MM.1S (cell line): ENCODE results near the gene NCBP1.

ENCODE experiments used
- DNase-seq: peaks from one replicate; pipeline ENCODE4 v3.0.0-alpha.2; 2015
- H2AFZ ChIP-seq: fragments of 300-600 bp; sonication (generic); 2 replicates; pipeline ENCODE4 v1.6.0; 2016; ENCODE audit warnings: antibody characterized with exemption, low read length
- H3F3A ChIP-seq: fragments of 300-600 bp; sonication (generic); 2 replicates; pipeline ENCODE4 v1.6.1; 2016; ENCODE audit warnings: mild to moderate bottlenecking, antibody characterized with exemption, low read length, moderate library complexity, mixed read lengths; ENCODE audit not compliant: insufficient read depth
- H3K27ac ChIP-seq: fragments of 300-600 bp; sonication (generic); 2 replicates; pipeline ENCODE4 v1.5.1; 2016; ENCODE audit warnings: mild to moderate bottlenecking, low read length
- H3K27me3 ChIP-seq: fragments of 300-600 bp; sonication (generic); replicated peaks from 2 replicates; pipeline ENCODE4 v1.6.0; 2016; ENCODE audit warnings: low read length; ENCODE audit not compliant: insufficient read depth
- H3K36me3 ChIP-seq: fragments of 300-600 bp; sonication (generic); replicated peaks from 2 replicates; pipeline ENCODE4 v1.6.1; 2016; ENCODE audit warnings: mild to moderate bottlenecking, low read length, mixed read lengths; ENCODE audit not compliant: insufficient read depth
- H3K4me1 ChIP-seq: fragments of 300-600 bp; sonication (generic); 2 replicates; pipeline ENCODE4 v1.6.1; 2016; ENCODE audit warnings: low read length, mixed read lengths
- H3K4me2 ChIP-seq: fragments of 300-600 bp; sonication (generic); 2 replicates; pipeline ENCODE4 v1.6.0; 2016; ENCODE audit warnings: low read depth, low read length
- H3K4me3 ChIP-seq: fragments of 300-600 bp; sonication (generic); 2 replicates; pipeline ENCODE4 v1.5.1; 2016; ENCODE audit warnings: low read length, mixed read lengths
- H3K79me2 ChIP-seq: fragments of 300-600 bp; sonication (generic); 2 replicates; pipeline ENCODE4 v1.6.1; 2016; ENCODE audit warnings: mixed run types, low read length, mixed read lengths
- H3K9ac ChIP-seq: fragments of 300-600 bp; sonication (generic); 2 replicates; pipeline ENCODE4 v1.6.1; 2016; ENCODE audit warnings: low read length, mixed read lengths
- H3K9me2 ChIP-seq: fragments of 300-600 bp; sonication (generic); replicated peaks from 2 replicates; pipeline ENCODE4 v1.6.1; 2016; ENCODE audit warnings: mild to moderate bottlenecking, low read length, mixed read lengths; ENCODE audit not compliant: insufficient read depth
- H3K9me3 ChIP-seq: fragments of 300-600 bp; sonication (generic); replicated peaks from 2 replicates; pipeline ENCODE4 v1.6.1; 2016; ENCODE audit warnings: mild to moderate bottlenecking, low read length, mixed read lengths; ENCODE audit not compliant: insufficient read depth
- H4K20me1 ChIP-seq: fragments of 300-600 bp; sonication (generic); 2 replicates; pipeline ENCODE4 v1.6.1; 2016; ENCODE audit warnings: mild to moderate bottlenecking, low read length, moderate library complexity, mixed read lengths; ENCODE audit not compliant: insufficient read depth
- EZH2 ChIP-seq: fragments of 300-600 bp; sonication (generic); optimal IDR thresholded peaks from 2 replicates; pipeline ENCODE3; 2017; ENCODE audit warnings: low read depth, mild to moderate bottlenecking, antibody characterized with exemption, low read length, mixed read lengths
- EZH2phosphoT487 ChIP-seq: fragments of 300-600 bp; sonication (generic); IDR thresholded peaks from 2 replicates; pipeline ENCODE4 v1.6.1; 2018; ENCODE audit warnings: antibody characterized with exemption, low read length
- TF ChIP-seq, protein P1 (sequence below): fragments of 300-600 bp; sonication (generic); IDR thresholded peaks from 2 replicates; pipeline ENCODE4 v1.5.1; 2016; ENCODE audit warnings: antibody characterized with exemption, low read length, mixed read lengths

NCBP1 gene

DNA sequence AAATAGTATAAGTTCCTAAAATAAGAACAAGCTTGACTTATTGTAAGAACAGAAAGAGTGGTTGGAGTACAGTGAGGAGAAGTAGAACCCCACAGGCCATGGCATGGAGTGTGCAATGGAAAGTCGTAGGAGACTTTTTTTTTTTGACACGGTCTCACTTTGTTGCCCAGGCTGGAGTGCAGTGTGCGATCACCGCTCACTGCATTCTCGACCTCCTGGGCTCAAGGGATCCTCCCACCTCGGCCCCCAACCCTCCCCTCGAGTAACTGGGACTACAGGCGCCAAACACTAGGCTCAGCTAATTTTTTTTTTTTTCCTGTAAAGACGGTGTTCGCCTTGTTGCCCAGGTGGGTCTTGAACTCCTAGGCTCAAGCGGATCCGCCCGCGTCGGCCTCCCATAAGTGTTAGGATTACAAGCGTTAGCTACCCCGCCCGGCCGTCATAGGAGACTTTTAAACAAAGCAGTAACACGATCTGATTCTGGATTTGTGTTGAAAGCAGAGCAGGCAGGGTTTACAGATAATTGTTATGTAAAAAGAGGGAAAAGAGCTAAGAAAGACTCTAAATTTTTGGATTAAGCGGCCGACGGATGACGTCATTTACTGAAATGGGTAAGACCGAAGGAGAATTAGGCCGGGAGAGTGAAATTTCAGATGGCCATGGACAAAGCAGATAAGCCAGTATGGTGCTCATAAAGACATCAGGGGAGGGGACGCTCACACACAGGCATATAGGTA lies 1.2 kb upstream of the NCBP1 start:
- no peaks in the 10 kb centered on the region for H3K9me2 ChIP-seq
- peaks cover 23% of the 10 kb centered on the region for H3K4me1 ChIP-seq
- no peak for TF ChIP-seq EZH2
- no peak for TF ChIP-seq EZH2phosphoT487
- TF ChIP-seq, protein P1, sequence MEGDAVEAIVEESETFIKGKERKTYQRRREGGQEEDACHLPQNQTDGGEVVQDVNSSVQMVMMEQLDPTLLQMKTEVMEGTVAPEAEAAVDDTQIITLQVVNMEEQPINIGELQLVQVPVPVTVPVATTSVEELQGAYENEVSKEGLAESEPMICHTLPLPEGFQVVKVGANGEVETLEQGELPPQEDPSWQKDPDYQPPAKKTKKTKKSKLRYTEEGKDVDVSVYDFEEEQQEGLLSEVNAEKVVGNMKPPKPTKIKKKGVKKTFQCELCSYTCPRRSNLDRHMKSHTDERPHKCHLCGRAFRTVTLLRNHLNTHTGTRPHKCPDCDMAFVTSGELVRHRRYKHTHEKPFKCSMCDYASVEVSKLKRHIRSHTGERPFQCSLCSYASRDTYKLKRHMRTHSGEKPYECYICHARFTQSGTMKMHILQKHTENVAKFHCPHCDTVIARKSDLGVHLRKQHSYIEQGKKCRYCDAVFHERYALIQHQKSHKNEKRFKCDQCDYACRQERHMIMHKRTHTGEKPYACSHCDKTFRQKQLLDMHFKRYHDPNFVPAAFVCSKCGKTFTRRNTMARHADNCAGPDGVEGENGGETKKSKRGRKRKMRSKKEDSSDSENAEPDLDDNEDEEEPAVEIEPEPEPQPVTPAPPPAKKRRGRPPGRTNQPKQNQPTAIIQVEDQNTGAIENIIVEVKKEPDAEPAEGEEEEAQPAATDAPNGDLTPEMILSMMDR = no peak
- H3K27ac ChIP-seq = peak overlapping the region; percentile 97
- no peaks in the 10 kb centered on the region for H3K36me3 ChIP-seq
- H3K4me3 ChIP-seq = peak overlapping the region; percentile 93
- peaks cover 27% of the 10 kb centered on the region for H3F3A ChIP-seq
- peak overlapping the region; percentile 87 for H3K4me2 ChIP-seq
- H3K9me3 ChIP-seq = no peaks in the 10 kb centered on the region
- peak; percentile 15 for DNase-seq
- peak overlapping the region; percentile 67 for H2AFZ ChIP-seq
- peaks cover 72% of the 10 kb centered on the region for H3K79me2 ChIP-seq
- peak overlapping the region; percentile 91 for H3K9ac ChIP-seq
- H4K20me1 ChIP-seq = no peaks in the 10 kb centered on the region; the same call in 1 of the 2 replicates
- no peaks in the 10 kb centered on the region for H3K27me3 ChIP-seq

DNA sequence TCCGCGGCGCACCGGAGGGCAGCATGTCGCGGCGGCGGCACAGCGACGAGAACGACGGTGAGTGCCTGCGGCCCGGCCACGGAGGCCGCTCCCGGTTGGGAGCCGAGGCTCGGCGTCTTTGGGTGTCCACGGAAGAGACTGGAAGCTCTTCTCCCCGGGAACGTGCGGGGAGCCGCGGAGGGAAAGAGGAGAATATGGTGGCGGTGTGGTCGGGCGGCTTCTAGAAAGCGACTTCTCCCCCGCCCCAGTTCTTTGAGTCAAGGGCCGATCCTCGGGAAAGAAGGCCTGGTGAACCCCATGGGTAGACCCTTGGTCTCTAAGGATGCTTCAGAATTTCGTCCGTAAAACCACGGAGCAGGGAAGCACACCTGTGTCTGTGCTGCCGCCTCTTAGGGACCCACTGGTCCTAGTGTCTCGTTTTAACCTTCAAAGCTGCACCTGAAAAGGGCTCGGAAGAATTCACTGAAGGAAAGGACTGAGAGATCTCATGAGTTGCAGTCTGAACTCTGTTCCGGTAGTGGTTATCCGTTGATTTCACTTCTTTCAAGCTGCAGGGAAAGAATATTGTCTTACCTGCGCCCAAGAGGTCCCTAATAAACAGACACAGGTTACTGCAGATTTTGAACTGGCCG lies 354 bp downstream of the NCBP1 start:
- Histone ChIP-seq H3K9ac (peak overlapping the region; percentile 91), H3K4me2 (peak overlapping the region; percentile 83), H2AFZ (peak overlapping the region; percentile 67), H3K9me3 (no peaks in the 10 kb centered on the region), H3K9me2 (no peaks in the 10 kb centered on the region), H3K4me1 (peaks cover 12% of the 10 kb centered on the region), H3K4me3 (peak overlapping the region; percentile 93), H3K27ac (peak overlapping the region; percentile 97), H3K36me3 (no peaks in the 10 kb centered on the region), H3K27me3 (no peaks in the 10 kb centered on the region), H3F3A (peaks cover 27% of the 10 kb centered on the region), H3K79me2 (peaks cover 75% of the 10 kb centered on the region), H4K20me1 (peaks cover 11% of the 10 kb centered on the region; the same call in 1 of the 2 replicates)
- no peak for TF ChIP-seq EZH2phosphoT487
- TF ChIP-seq EZH2 = no peak
- TF ChIP-seq, protein P1 = no peak
- peak; percentile 33 for DNase-seq

DNA sequence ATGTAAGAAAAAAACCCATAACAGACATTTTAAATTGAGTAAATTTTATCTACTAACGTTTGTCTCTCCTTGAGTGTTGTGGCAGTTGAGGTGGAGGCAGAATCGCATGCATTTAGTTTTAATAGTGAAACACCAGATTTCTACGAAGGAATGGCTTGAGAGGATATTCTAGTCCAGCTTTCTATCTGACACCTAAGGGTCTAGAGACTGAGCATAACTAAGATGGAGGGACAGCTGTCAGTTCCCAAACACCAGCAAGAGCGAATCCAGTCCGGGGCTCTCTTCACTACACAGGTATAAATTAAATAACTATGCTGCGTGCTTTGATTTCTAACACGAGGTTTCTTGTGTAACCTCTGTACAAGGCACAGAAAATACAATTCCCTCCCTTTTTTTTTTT lies 1.4 kb downstream of the NCBP1 start:
- H3K27ac ChIP-seq = no peak overlapping the region
- H3K4me1 ChIP-seq = peaks cover 11% of the 10 kb centered on the region
- H3K9me2 ChIP-seq = no peaks in the 10 kb centered on the region
- peaks cover 21% of the 10 kb centered on the region for H4K20me1 ChIP-seq
- TF ChIP-seq, protein P1 = no peak
- TF ChIP-seq EZH2 (no peak), EZH2phosphoT487 (no peak)
- H3K36me3 ChIP-seq = 0 out of 2 replicates have a peak, but pooled peaks cover 1% of the 10 kb centered on the region
- DNase-seq = no peak
- peak overlapping the region; percentile 83 for H3K4me2 ChIP-seq
- peak overlapping the region; percentile 93 for H3K4me3 ChIP-seq
- peaks cover 27% of the 10 kb centered on the region for H3F3A ChIP-seq
- peak overlapping the region; percentile 91; the same call in 1 of the 2 replicates for H3K9ac ChIP-seq
- H3K9me3 ChIP-seq = no peaks in the 10 kb centered on the region
- no peaks in the 10 kb centered on the region for H3K27me3 ChIP-seq
- H2AFZ ChIP-seq = no peak overlapping the region
- peaks cover 84% of the 10 kb centered on the region for H3K79me2 ChIP-seq
